NCI-H1092 treated with DMSO at 0.1 percent for 48 hours (cell line): ENCODE data around the gene BTBD16.

Experiments
- DNase-seq: peaks from one replicate; lab custom pipeline; 2025; lab: John Stamatoyannopoulos, UW

The BTBD16 gene

GRCh38 chr10:122294511-122295450 is 23.7 kb downstream of the BTBD16 start:
- no peak for DNase-seq

DNA sequence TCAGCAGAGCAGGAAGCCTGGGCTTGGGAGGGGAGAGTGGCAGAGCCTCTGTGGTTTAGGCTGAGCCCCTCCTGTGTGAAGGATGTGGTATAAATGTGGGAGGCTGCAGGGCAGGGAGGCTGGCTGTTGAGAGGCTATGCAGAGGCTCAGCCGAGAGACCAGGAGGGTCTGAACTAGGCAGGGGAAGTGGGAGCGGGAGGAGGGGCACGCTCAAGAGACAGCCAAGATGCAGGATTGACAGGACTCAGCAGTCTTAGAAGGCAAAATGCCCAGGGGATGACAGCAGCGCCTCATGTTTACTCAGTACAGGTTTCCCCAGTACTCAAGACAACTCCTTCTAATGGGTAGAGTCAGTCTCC is 24.3 kb downstream of the BTBD16 start:
- DNase-seq = no peak

GRCh38 chr10:122296363-122297120 is 25.4 kb downstream of the BTBD16 start:
- DNase-seq = no peak

- no peak for DNase-seq
Observed at GRCh38 chr10:122297583-122297982, 26.5 kb downstream of the BTBD16 start.

- DNase-seq = no peak
Observed at GRCh38 chr10:122298206-122298597, 27.1 kb downstream of the BTBD16 start.

DNA sequence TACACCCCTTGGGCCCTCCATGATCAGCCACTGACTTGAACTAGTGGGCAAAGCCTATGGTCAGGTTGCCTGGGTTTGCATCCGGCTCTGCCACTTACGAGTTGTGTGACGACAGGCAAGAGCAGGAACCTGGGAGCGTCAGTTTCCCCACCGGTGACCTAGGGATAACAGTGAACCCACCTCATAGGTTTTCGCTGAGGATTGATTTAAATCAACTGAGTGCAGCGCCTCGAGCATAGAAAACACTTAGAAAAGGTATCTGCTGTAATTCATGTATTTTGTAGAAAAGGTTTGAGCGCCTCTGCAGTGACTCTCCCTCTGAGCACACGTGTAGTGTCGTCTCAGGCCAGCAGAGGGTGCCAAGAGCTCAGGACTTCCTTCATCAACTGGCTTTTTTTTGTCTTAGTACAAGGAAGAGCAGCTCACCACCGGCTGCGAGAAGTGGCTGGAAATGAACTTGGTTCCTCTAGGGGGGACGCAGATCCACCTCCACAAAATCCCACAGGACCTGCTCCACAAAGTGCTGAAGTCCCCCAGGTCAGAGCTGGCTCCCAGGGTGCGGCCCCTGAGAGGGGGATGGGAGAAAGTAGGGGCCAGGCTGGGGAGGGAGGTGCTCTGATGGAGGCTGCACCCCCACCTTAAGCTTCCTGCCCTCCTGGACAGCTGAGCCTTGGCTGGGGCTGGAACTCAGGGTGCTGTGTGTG is 27.7 kb downstream of the BTBD16 start:
- peak; percentile 49 for DNase-seq

- no peak for DNase-seq
Observed at GRCh38 chr10:122299423-122300075, 28.5 kb downstream of the BTBD16 start.

GRCh38 chr10:122301055-122301810 is 30.1 kb downstream of the BTBD16 start:
- DNase-seq = no peak

DNA sequence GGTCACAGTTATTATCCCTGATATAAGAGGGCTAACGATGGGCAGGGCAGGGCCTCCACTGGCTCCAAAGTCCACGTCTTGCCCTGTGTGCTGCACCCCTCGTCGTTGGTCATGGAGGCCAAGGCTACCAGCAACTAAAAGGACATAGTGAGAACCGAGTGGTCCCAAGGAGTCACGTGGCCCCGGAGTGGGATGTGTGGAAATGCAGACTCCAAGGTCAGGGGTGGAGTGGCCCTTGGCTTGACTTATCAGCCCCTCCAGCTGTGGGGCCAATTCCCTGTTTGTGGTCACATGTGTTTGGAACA is 30.7 kb downstream of the BTBD16 start:
- DNase-seq = no peak

GRCh38 chr10:122302315-122302714 is 31.2 kb downstream of the BTBD16 start:
- DNase-seq = no peak

- DNase-seq = no peak
Observed at GRCh38 chr10:122303271-122304053, 32.4 kb downstream of the BTBD16 start.

DNA sequence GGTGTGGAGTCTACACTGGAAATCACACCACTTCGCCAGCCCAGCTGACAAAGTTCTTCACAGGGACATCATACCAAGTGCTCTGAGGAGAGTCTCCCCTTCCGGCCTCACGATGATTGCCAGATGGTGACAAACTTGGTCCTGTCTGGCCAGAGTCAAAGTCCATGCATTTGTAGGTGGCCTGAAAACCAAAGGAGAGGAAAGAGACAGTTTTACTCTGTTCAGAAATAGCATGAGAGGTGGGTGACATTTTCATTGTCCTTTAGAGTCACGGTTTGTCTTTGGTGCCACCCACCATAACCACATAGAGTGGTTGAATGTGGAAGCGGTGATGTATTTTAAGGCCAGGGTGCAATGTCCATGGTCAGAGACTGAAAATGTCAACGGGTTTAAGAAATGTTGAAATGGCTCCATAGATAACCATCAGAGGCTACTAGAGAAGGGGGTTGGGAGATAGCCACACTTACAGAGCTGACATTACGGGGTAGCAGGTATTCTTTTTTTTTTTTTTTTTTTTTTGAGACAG is 33.0 kb downstream of the BTBD16 start:
- DNase-seq = no peak

DNA sequence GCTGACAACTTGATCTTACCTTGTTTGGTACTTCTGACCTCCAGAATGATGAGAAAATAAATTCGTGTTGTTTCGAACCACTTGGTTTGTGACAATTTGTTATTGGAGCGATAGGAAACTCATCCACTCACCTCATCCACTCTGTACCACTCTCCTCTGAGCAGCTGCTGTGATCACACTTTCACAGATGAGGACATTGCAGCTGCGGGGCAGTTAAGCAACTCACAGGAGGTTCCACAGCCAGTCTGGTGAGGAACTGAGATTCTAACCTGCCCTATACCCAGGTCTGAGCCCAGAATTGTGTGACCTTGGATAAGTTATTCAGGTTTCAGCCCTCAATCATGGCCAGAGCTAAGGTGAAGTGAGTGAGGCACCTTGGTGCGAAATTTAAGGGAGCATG is 35.2 kb downstream of the BTBD16 start:
- DNase-seq = no peak

DNA sequence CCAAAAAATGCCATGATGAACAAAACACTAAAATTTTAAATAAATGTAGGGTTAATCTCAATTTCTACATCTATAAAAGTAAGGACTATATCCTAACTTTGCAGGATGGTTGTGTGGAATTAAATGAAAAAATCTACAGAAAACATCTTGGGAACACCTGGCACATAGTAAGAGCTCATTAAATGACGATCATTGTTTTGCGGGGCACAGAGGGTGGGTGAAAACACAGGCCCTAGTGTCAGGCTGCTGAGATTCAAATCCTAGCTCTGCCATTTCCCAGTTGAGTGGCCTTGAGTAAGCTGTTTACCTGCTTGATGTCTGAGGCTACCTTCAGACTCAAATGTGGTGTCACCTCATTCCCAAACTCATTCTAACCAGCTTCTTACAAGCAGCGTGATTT is 35.6 kb downstream of the BTBD16 start:
- no peak for DNase-seq

- no peak for DNase-seq
Observed at GRCh38 chr10:122307669-122308416, 36.7 kb downstream of the BTBD16 start.

- no peak for DNase-seq
Observed at GRCh38 chr10:122308417-122309141, 37.5 kb downstream of the BTBD16 start.

GRCh38 chr10:122310311-122311050 is 39.4 kb downstream of the BTBD16 start:
- no peak for DNase-seq

GRCh38 chr10:122311051-122311410 is 39.9 kb downstream of the BTBD16 start:
- no peak for DNase-seq
